Measurements from ENCODE around the gene KAT2B.

DNA sequence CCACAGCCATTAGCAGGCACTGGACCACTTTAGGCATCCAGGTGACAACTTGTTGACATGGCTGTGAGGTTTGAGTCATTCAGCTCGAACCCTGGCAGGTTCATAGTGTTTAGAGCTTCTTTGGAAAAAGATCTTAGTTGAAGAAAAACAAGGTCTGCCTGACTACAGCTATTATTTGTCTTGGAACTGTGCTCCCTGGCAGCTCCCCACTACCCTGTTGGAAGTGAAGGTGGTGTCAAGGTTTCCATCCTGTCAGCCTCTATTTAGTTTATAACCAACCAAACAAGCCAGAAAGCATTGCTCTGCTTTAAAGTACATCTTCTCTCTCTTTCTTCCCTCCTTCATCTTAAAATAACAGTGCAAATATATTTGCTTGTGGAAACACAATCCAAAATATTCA lies 56.8 kb downstream of the KAT2B start:
- TF ChIP-seq, protein P1, sequence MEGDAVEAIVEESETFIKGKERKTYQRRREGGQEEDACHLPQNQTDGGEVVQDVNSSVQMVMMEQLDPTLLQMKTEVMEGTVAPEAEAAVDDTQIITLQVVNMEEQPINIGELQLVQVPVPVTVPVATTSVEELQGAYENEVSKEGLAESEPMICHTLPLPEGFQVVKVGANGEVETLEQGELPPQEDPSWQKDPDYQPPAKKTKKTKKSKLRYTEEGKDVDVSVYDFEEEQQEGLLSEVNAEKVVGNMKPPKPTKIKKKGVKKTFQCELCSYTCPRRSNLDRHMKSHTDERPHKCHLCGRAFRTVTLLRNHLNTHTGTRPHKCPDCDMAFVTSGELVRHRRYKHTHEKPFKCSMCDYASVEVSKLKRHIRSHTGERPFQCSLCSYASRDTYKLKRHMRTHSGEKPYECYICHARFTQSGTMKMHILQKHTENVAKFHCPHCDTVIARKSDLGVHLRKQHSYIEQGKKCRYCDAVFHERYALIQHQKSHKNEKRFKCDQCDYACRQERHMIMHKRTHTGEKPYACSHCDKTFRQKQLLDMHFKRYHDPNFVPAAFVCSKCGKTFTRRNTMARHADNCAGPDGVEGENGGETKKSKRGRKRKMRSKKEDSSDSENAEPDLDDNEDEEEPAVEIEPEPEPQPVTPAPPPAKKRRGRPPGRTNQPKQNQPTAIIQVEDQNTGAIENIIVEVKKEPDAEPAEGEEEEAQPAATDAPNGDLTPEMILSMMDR (IDR thresholded peaks at IDR 0.05): no peak
- no peak for TF ChIP-seq POLR2AphosphoS5 (IDR thresholded peaks at IDR 0.05)
- TF ChIP-seq POLR2A (IDR thresholded peaks at IDR 0.05): no peak
